ENCODE data around the gene FRYL.
"Not testable (repeated sequence)": the region's sequence is repeated elsewhere in the genome, so short reads cannot be mapped to it uniquely, and the experiment has no call there.

FRYL gene

GRCh38 chr4:48772556-48772955 is 7.5 kb downstream of the FRYL start:
- no peak for TF ChIP-seq CTCF (IDR thresholded peaks at IDR 0.05; ENCODE audit: low read depth, low read length)
- no peak for DNase-seq (ENCODE audit: extremely low read depth, low read depth)

- DNase-seq (ENCODE audit: extremely low read depth, low read depth): no peak
- TF ChIP-seq CTCF (IDR thresholded peaks at IDR 0.05; ENCODE audit: low read depth, low read length): no peak
Observed at GRCh38 chr4:48767055-48767929, 12.8 kb downstream of the FRYL start.

- no peak for DNase-seq (ENCODE audit: extremely low read depth, low read depth)
- no peak for TF ChIP-seq CTCF (IDR thresholded peaks at IDR 0.05; ENCODE audit: low read depth, low read length)
Observed at GRCh38 chr4:48766131-48766792, 13.8 kb downstream of the FRYL start.

GRCh38 chr4:48762408-48762807 is 17.7 kb downstream of the FRYL start:
- TF ChIP-seq CTCF (IDR thresholded peaks at IDR 0.05; ENCODE audit: low read depth, low read length): no peak
- no peak for DNase-seq (ENCODE audit: extremely low read depth, low read depth)

- no peak for TF ChIP-seq CTCF (IDR thresholded peaks at IDR 0.05; ENCODE audit: low read depth, low read length)
- DNase-seq (ENCODE audit: extremely low read depth, low read depth): no peak
Observed at GRCh38 chr4:48761286-48761685, 18.8 kb downstream of the FRYL start.

GRCh38 chr4:48758703-48759102 is 21.4 kb downstream of the FRYL start:
- not testable (repeated sequence) for DNase-seq (ENCODE audit: extremely low read depth, low read depth)

- DNase-seq (ENCODE audit: extremely low read depth, low read depth): no peak
- TF ChIP-seq CTCF (IDR thresholded peaks at IDR 0.05; ENCODE audit: low read depth, low read length): no peak
Observed at GRCh38 chr4:48756689-48757220, 23.3 kb downstream of the FRYL start.

Measured in AG09319 (cell line).